Mesothelial cell of epicardium (in vitro differentiated cells): ENCODE data around the gene OR2M3. TPM values are rescaled to one million over a fixed set of nuclear protein-coding genes. Genes with fewer than 3 reads are reported as not detected.

Experiments
- DNase-seq, 2 experiments: peaks; one replicate each; pipeline ENCODE4 v3.0.0; 2021; ENCODE audit warnings: low spot score in 2 of 2; ENCODE audit not compliant: unreplicated experiment in 2 of 2
- H3K27ac Mint-ChIP-seq: 2 replicates; pipeline ENCODE4 v1.8.0; 2021; ENCODE audit warnings: mixed read lengths
- H3K27me3 Mint-ChIP-seq: 2 replicates; pipeline ENCODE4 v1.8.0; 2021; ENCODE audit warnings: low read depth, mixed read lengths
- H3K36me3 Mint-ChIP-seq: 2 replicates; pipeline ENCODE4 v1.8.0; 2021; ENCODE audit warnings: mixed read lengths
- H3K4me1 Mint-ChIP-seq: 2 replicates; pipeline ENCODE4 v1.8.0; 2021; ENCODE audit warnings: mixed read lengths
- H3K4me3 Mint-ChIP-seq: 2 replicates; pipeline ENCODE4 v1.8.0; 2021; ENCODE audit warnings: mild to moderate bottlenecking, moderate library complexity, mixed read lengths
- H3K9me3 Mint-ChIP-seq: 2 replicates; pipeline ENCODE4 v1.8.0; 2021; ENCODE audit warnings: mixed read lengths
- total RNA-seq: library from RNA; stranded (reverse); gene quantifications from 3 replicates; pipeline ENCODE4 v1.2.1, GENCODE V29; 2021
- TF ChIP-seq, protein P1 (sequence below): fragments of 200-600 bp; sonication (generic); IDR thresholded peaks from one replicate; pipeline ENCODE4 v1.5.0; 2021; ENCODE audit warnings: antibody characterized with exemption; ENCODE audit not compliant: unreplicated experiment

The OR2M3 gene
- total RNA-seq, 1 donor from 2014 or later, result not detected

DNA sequence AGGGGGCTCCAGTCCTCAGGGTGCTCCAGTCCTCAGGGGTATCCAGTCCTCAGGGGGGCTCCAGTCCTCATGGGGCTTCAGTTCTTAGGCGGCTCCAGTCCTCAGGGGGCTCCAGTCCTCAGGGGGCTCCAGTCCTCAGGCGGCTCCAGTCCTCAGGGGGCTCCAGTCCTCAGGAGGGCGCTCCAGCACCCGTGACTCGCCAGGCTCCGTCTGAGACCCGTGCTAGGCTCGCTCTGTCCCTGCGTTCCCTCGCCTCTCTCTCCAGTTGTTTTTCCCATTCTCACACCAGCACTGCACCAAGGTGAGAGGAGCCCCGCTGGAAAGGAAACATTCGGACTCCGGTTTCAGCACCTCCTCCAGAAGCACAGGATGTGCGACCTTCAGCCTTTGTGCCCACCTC is 31.9 kb upstream of the OR2M3 start:
- Mint-ChIP-seq H3K4me1 (no peaks in the 10 kb centered on the region), H3K4me3 (no peak overlapping the region), H3K27me3 (no peaks in the 10 kb centered on the region), H3K27ac (no peak overlapping the region), H3K36me3 (no peaks in the 10 kb centered on the region), H3K9me3 (peaks cover 26% of the 10 kb centered on the region)
- no peak for DNase-seq
- TF ChIP-seq, protein P1, sequence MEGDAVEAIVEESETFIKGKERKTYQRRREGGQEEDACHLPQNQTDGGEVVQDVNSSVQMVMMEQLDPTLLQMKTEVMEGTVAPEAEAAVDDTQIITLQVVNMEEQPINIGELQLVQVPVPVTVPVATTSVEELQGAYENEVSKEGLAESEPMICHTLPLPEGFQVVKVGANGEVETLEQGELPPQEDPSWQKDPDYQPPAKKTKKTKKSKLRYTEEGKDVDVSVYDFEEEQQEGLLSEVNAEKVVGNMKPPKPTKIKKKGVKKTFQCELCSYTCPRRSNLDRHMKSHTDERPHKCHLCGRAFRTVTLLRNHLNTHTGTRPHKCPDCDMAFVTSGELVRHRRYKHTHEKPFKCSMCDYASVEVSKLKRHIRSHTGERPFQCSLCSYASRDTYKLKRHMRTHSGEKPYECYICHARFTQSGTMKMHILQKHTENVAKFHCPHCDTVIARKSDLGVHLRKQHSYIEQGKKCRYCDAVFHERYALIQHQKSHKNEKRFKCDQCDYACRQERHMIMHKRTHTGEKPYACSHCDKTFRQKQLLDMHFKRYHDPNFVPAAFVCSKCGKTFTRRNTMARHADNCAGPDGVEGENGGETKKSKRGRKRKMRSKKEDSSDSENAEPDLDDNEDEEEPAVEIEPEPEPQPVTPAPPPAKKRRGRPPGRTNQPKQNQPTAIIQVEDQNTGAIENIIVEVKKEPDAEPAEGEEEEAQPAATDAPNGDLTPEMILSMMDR, result no peak

DNA sequence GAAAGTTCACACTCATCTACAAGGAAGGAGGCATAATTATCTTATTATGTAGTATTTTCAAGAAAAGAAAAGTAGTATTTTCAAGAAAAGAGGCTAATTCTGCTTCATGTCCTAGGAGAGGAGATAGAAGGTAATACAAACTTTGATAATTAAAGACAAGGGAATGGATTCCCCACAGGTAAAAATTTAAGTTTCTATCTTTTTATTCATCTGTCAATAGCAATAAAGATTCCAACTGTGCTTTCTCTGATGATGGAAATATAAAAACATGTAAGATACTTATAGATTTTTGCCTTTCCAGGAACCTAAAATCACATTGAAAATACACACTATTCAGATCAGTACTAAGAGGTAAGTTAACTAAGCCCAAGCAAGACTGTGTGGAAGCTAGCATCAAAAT is 22.5 kb upstream of the OR2M3 start, which contains the start of gene OR2M2:
TSS of gene OR2M2 (plus strand) at position 301 of the 400 bp plus-strand sequence. CDS start 5,165 bp downstream, outside the sequence.
- TF ChIP-seq, protein P1, result no peak
- Mint-ChIP-seq H3K27me3 (no peaks in the 10 kb centered on the region), H3K4me1 (no peaks in the 10 kb centered on the region), H3K36me3 (no peaks in the 10 kb centered on the region), H3K4me3 (no peak within 1 kb of the TSS), H3K9me3 (peaks cover 40% of the 10 kb centered on the region), H3K27ac (no peak within 1 kb of the TSS)
- DNase-seq, result no peak

DNA sequence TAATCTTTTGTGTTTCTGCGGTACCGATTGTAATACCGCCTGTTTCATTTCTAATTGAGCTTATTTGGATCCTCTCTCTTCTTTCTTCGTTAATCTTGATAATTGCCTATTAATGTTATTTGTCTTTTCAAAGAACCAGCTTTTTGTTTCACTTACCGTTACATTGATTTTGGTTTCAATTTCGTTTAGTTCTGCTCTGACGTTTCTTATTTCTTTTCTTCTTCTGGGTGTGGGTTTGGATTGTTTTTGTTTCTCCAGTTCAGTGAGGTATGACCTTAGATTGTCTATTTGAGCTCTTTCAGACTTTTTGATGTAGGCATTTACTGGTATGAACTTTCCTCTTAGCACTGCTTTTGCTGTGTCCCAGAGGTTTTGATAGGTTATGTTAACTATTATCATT is 13.1 kb upstream of the OR2M3 start:
- H3K27ac Mint-ChIP-seq, result no peak overlapping the region
- TF ChIP-seq, protein P1, result no peak
- DNase-seq, result no peak
- H3K36me3 Mint-ChIP-seq, result peaks cover 2% of the 10 kb centered on the region
- H3K4me3 Mint-ChIP-seq, result no peak overlapping the region
- H3K9me3 Mint-ChIP-seq, result peaks cover 71% of the 10 kb centered on the region
- H3K4me1 Mint-ChIP-seq, result no peaks in the 10 kb centered on the region
- no peaks in the 10 kb centered on the region for H3K27me3 Mint-ChIP-seq

DNA sequence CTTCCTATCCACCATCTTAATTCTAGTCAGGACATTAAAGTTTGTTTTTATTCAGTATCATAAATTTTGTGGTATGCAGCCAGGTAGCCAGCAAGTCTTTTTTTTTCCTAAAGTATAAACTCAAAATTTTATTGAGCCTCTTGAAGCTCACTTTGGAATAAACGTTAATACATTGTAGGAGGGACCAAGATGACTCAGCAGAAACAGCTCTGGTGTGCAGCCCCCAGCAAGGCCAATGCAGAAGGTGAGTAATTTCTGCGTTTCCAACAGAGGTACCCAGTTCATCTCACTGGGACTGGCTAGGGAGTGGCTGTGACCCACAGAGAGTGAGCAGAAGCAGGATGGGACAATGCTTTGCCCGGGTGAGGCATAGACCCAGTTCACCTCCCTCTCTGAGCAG is 9.7 kb upstream of the OR2M3 start:
- Mint-ChIP-seq H3K9me3 (peaks cover 72% of the 10 kb centered on the region), H3K4me3 (no peak overlapping the region), H3K4me1 (no peaks in the 10 kb centered on the region), H3K27me3 (no peaks in the 10 kb centered on the region), H3K27ac (no peak overlapping the region), H3K36me3 (peaks cover 2% of the 10 kb centered on the region)
- no peak for DNase-seq
- TF ChIP-seq, protein P1, result no peak

DNA sequence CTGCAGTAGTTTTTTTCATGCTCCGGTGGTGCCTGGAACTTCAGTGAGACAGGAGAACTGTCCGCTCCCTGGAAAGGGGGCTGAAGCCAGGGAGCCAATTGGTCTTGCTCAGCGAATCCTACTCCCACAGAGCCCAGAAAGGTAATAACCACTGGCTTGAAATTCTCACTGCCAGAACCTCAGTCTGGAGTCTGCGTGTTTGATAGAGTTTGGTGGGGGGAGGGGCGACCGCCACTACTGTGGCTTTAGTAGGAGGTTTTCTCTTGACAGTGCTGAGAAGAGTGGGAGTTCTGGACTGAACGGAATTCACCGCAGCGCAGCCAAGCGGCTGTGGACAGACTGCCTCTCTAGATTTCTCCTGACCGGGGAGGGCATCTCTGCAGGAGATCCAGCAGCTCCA is 8.0 kb upstream of the OR2M3 start:
- no peaks in the 10 kb centered on the region for H3K4me1 Mint-ChIP-seq

More for the DNA sequence above, 8.0 kb upstream of the OR2M3 start:
- no peak for DNase-seq
- H3K36me3 Mint-ChIP-seq, result peaks cover 1% of the 10 kb centered on the region
- H3K27ac Mint-ChIP-seq, result no peak overlapping the region
- peaks cover 69% of the 10 kb centered on the region for H3K9me3 Mint-ChIP-seq
- H3K4me3 Mint-ChIP-seq, result no peak overlapping the region
- no peaks in the 10 kb centered on the region for H3K27me3 Mint-ChIP-seq
- TF ChIP-seq, protein P1, result no peak
